DLD1 (cell line): ENCODE measurements around the gene SYNC.
"Not testable (repeated sequence)": the region's sequence is repeated elsewhere in the genome, so short reads cannot be mapped to it uniquely, and the experiment has no call there.

Experiments used
- in situ Hi-C: cut with HindIII; loops from 2 replicates; pipeline ENCODE4 v1.10.0; 2017; ENCODE audit warnings: low sequenced_read_pairs

The SYNC gene

GRCh38 chr1:32695098-32695904 is 7.3 kb downstream of the SYNC start:
- in situ Hi-C loops: no loop called here

- in situ Hi-C loops: no loop called here
Observed at GRCh38 chr1:32693455-32694174, 9.0 kb downstream of the SYNC start.

DNA sequence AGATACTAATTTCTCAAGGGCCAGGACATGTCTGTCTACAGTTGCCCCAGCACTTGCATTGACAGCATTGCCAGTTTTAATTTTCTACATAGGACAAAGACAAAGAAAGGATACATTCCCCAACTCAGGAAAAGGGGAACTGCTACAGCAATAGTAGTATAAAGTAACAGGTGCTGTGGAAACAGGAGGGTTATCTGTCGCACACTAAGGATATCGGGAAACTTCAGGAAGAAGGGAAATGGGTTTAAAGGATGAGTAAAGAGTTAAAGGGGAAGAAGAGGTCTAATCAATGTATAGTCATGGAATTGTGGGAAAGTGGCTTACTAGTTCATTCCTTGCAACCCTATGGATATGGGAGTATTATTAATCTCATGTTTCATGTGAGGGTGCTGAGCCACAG is 16.2 kb downstream of the SYNC start:
- in situ Hi-C loops: no loop called here

GRCh38 chr1:32685498-32685897 is 17.1 kb downstream of the SYNC start:
- in situ Hi-C loops: no loop called here

- in situ Hi-C loops: no loop called here
Observed at GRCh38 chr1:32684167-32684811, 18.3 kb downstream of the SYNC start.

GRCh38 chr1:32683397-32683796 is 19.2 kb downstream of the SYNC start:
- in situ Hi-C loops: no loop called here

- in situ Hi-C loops: no loop called here
Observed at GRCh38 chr1:32681999-32682398, 20.6 kb downstream of the SYNC start.

GRCh38 chr1:32681509-32681908 is 21.1 kb downstream of the SYNC start:
- in situ Hi-C loops: no loop called here

GRCh38 chr1:32680642-32681041 is 21.9 kb downstream of the SYNC start:
- in situ Hi-C loops: no loop called here

DNA sequence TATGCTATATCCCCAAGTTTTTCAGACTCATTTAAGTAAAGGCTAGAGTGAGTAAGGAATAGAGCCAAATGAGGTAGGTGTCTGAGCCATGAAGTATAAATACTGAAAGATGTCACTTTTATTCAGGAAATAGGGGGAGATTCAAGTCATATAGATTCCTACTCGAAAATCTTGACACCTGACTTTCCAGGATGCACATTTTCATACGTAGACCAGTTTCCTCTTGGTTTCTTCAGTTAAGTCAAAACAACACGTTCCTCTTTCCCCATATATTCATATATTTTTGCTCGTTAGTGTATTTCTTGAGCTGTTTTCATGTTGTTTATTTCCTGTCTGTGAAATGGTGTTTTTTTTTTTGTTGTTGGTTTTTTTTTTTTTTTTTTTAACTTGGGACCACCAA is 22.6 kb downstream of the SYNC start:
- in situ Hi-C loops: not testable (repeated sequence)

DNA sequence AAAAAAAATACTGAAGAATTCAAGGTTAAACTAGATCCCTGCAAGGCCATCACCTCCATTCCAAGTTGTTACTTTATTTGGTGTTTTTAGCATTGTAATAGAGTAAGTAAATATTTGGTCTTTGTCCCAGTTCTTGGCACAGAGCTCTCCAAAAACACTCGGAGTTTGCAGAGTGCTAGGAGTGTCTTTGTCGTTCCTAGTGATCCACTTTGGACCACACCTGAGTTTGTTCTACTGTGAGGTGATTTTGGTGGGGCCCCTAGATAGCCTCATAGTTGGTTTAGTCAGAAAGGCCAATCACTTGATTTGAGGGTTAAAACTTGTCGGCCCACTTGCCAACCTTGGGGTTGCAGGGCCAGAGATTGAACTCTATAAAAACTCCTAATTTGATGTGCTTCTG is 25.6 kb downstream of the SYNC start:
- in situ Hi-C loops: no loop called here

DNA sequence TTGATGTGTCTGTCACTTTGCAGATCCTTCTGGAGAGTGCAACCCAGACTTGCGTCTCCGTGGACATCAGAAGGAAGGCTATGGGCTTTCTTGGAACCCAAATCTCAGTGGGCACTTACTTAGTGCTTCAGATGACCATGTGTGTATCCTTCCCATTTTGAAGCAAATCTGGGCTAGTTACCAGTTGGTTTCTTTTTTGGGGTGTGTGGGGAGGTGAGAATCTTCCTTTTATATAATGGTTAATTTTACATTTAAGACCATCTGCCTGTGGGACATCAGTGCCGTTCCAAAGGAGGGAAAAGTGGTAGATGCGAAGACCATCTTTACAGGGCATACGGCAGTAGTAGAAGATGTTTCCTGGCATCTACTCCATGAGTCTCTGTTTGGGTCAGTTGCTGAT is 33.9 kb downstream of the SYNC start:
- in situ Hi-C loops: not testable (repeated sequence)

GRCh38 chr1:32666901-32667566 is 35.5 kb downstream of the SYNC start:
- in situ Hi-C loops: no loop called here

DNA sequence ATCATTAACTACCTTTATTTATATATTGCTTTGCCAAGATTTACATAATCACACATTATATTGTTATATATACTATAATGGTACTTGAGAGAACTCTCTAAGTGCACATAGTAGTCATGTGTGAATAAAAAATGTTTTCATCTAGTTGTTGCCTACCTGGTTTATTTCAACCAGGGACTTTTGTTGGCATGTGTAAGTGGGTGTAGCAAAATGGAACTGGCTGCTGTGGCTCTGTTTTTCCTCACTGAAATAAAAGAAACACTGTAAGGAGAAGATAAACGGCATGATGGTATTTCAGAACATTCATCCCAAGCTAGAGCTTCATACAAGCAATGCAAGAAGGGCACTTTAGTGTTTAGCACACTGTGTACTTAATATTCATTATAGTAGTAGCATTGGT is 36.7 kb downstream of the SYNC start:
- in situ Hi-C loops: no loop called here

GRCh38 chr1:32659581-32659980 is 43.0 kb downstream of the SYNC start:
- in situ Hi-C loops: no loop called here

DNA sequence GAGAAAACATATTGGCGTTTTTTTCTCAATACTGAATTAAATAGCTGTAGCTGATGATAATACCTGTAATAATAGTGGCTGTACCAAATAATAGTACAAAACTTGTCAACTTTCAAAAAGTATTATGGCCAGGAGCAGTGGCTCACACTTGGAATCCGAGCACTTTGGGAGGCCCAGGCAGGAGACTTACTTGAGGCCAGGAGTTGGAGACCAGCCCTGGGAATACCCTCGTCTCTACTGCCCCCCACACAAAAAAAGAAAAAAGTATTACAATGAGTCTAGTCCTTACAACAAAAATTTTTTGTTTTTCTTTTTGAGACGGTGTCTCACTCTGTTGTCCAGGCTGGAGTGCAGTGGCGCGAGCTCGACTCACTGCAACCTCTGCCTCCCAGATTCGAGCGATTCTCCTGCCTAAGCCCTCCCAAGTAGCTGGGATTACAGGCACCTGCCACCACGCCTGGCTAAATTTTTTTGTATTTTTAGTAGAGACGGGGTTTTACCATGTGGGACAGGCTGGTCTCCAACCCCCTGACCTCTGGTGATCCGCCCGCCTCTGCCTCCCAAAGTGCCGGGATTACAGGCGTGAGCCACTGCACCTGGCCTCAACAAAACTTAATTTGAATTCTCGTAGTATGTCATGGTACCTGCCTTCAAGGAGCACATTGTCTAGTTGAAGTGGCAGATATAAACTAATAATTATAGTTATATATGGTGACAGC is 50.2 kb downstream of the SYNC start:
- in situ Hi-C loops: no loop called here

- in situ Hi-C loops: no loop called here
Observed at GRCh38 chr1:32651461-32652073, 51.0 kb downstream of the SYNC start.

- in situ Hi-C loops: no loop called here
Observed at GRCh38 chr1:32650752-32651460, 51.7 kb downstream of the SYNC start, which contains the start of gene RBBP4. Gene RBBP4, plus strand, starts transcription at chr1:32651208. Its CDS starts 99 bp downstream, at chr1:32651307.

DNA sequence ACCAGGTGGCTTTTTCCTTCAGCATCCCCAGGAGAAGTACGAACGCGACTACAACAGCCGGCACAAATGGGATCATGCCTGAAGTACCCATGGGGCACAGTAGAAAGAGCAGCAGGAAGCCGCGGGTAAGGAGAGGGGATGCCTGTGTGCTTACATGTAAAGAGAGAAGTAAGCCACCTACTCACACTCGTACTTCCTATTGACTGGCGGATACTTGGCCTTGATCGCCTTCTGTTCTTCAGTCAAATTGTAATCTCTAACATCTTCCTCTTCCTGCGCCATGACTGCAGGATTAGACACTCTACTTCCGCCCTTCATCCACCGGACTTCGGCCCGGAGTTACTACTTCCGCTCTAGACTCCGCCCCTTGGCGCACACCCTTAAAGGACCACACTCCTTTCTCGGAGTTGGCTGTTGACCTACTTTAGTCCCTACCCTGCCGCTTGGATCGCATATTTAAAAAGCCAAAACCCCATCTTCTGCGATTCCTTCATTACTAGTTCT is 52.3 kb downstream of the SYNC start, which contains the start of gene ZBTB8OS:
Gene ZBTB8OS (minus strand): TSS at position 303 of the 504 bp plus-strand sequence. CDS start 21 bp downstream, at position 282.
- in situ Hi-C loops: no loop called here
